CD4-positive, alpha-beta T cell treated with Interleukin-6 for 4 hours (primary cell): ENCODE results near the gene MAST1.
"Not testable (repeated sequence)": the region's sequence is repeated elsewhere in the genome, so short reads cannot be mapped to it uniquely, and the experiment has no call there.

Experiments used
- DNase-seq: peaks from one replicate; pipeline ENCODE4 v3.0.0-alpha.2; 2020; ENCODE audit warnings: mixed read lengths

The MAST1 gene

GRCh38 chr19:12899891-12900518, 61.7 kb downstream of the MAST1 start:
- DNase-seq, result no peak

- no peak for DNase-seq
These were observed 68.9 kb downstream of the MAST1 start for GRCh38 chr19:12907166-12907565.

GRCh38 chr19:12912571-12912970, 74.3 kb downstream of the MAST1 start:
- no peak for DNase-seq

- no peak for DNase-seq
These were observed 74.8 kb downstream of the MAST1 start for GRCh38 chr19:12913011-12913561.

- peak; percentile 74 for DNase-seq
These were observed 75.8 kb downstream of the MAST1 start for GRCh38 chr19:12913851-12914690.

GRCh38 chr19:12915860-12916259, 77.5 kb downstream of the MAST1 start:
- not testable (repeated sequence) for DNase-seq

- DNase-seq, result no peak
These were observed 79.9 kb downstream of the MAST1 start for GRCh38 chr19:12918253-12918652.

GRCh38 chr19:12921047-12921446, 82.7 kb downstream of the MAST1 start:
- DNase-seq, result no peak

GRCh38 chr19:12922959-12923358, 84.6 kb downstream of the MAST1 start:
- no peak for DNase-seq
